Fibroblast of upper back skin (primary cell): ENCODE results near the gene KRTAP20-2.

Source experiments
- DNase-seq: peaks from one replicate; pipeline ENCODE4 v3.0.0-alpha.2; 2013

The KRTAP20-2 gene

GRCh38 chr21:30634906-30635305, at the start of gene KRTAP20-2:
KRTAP20-2 (plus strand) TSS chr21:30635206; CDS start chr21:30635264, 58 bp downstream.
- DNase-seq, result no peak

GRCh38 chr21:30590297-30590696, 44.7 kb upstream of the KRTAP20-2 start, which contains the start of gene KRTAP22-2:
KRTAP22-2 (minus strand) TSS chr21:30590397.
- DNase-seq, result no peak

GRCh38 chr21:30592140-30592539, 42.9 kb upstream of the KRTAP20-2 start, which contains the start of gene KRTAP6-3:
KRTAP6-3 (plus strand) TSS chr21:30592440; CDS start chr21:30592446, 6 bp downstream.
- no peak for DNase-seq

- DNase-seq, result no peak
These were observed 36.2 kb upstream of the KRTAP20-2 start, which contains the start of gene KRTAP6-2 for GRCh38 chr21:30598802-30599201. KRTAP6-2 (minus strand) TSS chr21:30598902; CDS start chr21:30598874, 28 bp downstream.

GRCh38 chr21:30600787-30601186, 34.2 kb upstream of the KRTAP20-2 start, which contains the start of gene KRTAP22-1:
KRTAP22-1 (plus strand) TSS chr21:30601087.
- no peak for DNase-seq

- no peak for DNase-seq
These were observed 29.0 kb upstream of the KRTAP20-2 start for GRCh38 chr21:30605968-30606367.

- DNase-seq, result no peak
These were observed 22.9 kb upstream of the KRTAP20-2 start for GRCh38 chr21:30612132-30612531.

GRCh38 chr21:30613836-30614235, 21.2 kb upstream of the KRTAP20-2 start, which contains the start of gene KRTAP6-1:
KRTAP6-1 (minus strand) TSS chr21:30613930; CDS start chr21:30613904, 26 bp downstream.
- no peak for DNase-seq

GRCh38 chr21:30615199-30615598, 19.8 kb upstream of the KRTAP20-2 start:
- DNase-seq, result no peak

- no peak for DNase-seq
These were observed 18.9 kb upstream of the KRTAP20-2 start, which contains the start of gene KRTAP20-1 for GRCh38 chr21:30616125-30616524. KRTAP20-1 (plus strand) TSS chr21:30616425; CDS start chr21:30616455, 30 bp downstream.

GRCh38 chr21:30620080-30620479, 14.9 kb upstream of the KRTAP20-2 start:
- no peak for DNase-seq

- no peak for DNase-seq
These were observed 14.5 kb upstream of the KRTAP20-2 start, which contains the start of gene KRTAP20-4 for GRCh38 chr21:30620522-30620921. KRTAP20-4 (plus strand) TSS chr21:30620627.

GRCh38 chr21:30623362-30623761, 11.6 kb upstream of the KRTAP20-2 start:
- no peak for DNase-seq

- DNase-seq, result no peak
These were observed 9.4 kb upstream of the KRTAP20-2 start for GRCh38 chr21:30625449-30626165.

- no peak for DNase-seq
These were observed 6.9 kb upstream of the KRTAP20-2 start for GRCh38 chr21:30628109-30628508.

GRCh38 chr21:30629200-30629599, 5.8 kb upstream of the KRTAP20-2 start:
- DNase-seq, result peak; percentile 22

GRCh38 chr21:30638686-30639085, 3.7 kb downstream of the KRTAP20-2 start:
- DNase-seq, result no peak

- no peak for DNase-seq
These were observed 7.6 kb downstream of the KRTAP20-2 start, which contains the start of gene KRTAP20-3 for GRCh38 chr21:30642564-30642963. KRTAP20-3 (plus strand) TSS chr21:30642864.

GRCh38 chr21:30646904-30647414, 12.0 kb downstream of the KRTAP20-2 start:
- DNase-seq, result no peak

- DNase-seq, result peak; percentile 24
These were observed 17.9 kb downstream of the KRTAP20-2 start for GRCh38 chr21:30652891-30653290.

GRCh38 chr21:30668776-30669175, 33.8 kb downstream of the KRTAP20-2 start:
- DNase-seq, result no peak

GRCh38 chr21:30672985-30673650, 38.1 kb downstream of the KRTAP20-2 start:
- DNase-seq, result no peak

GRCh38 chr21:30674312-30674711, 39.3 kb downstream of the KRTAP20-2 start:
- peak; percentile 13 for DNase-seq
